HG03354 (cell line): ENCODE measurements around the gene NINJ2.

Source experiments
- ATAC-seq: cut with Tn5 transposase; IDR thresholded peaks from one replicate; pipeline ENCODE4 v1.9.1; 2021; ENCODE audit warnings: mild to moderate bottlenecking; ENCODE audit not compliant: unreplicated experiment, poor library complexity, severe bottlenecking

Gene NINJ2

GRCh38 chr12:575129-575502 lies 88.1 kb downstream of the NINJ2 start:
- ATAC-seq = no peak

- ATAC-seq = no peak
Measured at GRCh38 chr12:574475-575128, 88.6 kb downstream of the NINJ2 start.

GRCh38 chr12:573232-573631 lies 90.0 kb downstream of the NINJ2 start:
- no peak for ATAC-seq

- ATAC-seq = no peak
Measured at GRCh38 chr12:572532-572899, 90.7 kb downstream of the NINJ2 start.

- no peak for ATAC-seq
Measured at GRCh38 chr12:571795-572531, 91.3 kb downstream of the NINJ2 start.

- ATAC-seq = no peak
Measured at GRCh38 chr12:570921-571794, 92.1 kb downstream of the NINJ2 start.

- no peak for ATAC-seq
Measured at GRCh38 chr12:570435-570920, 92.8 kb downstream of the NINJ2 start.

GRCh38 chr12:569803-570434 lies 93.3 kb downstream of the NINJ2 start:
- ATAC-seq = peak; percentile 83

GRCh38 chr12:569091-569676 lies 94.1 kb downstream of the NINJ2 start:
- no peak for ATAC-seq

- no peak for ATAC-seq
Measured at GRCh38 chr12:568486-568885, 94.8 kb downstream of the NINJ2 start.

GRCh38 chr12:565589-566105 lies 97.6 kb downstream of the NINJ2 start:
- no peak for ATAC-seq

GRCh38 chr12:565161-565560 lies 98.1 kb downstream of the NINJ2 start:
- ATAC-seq = no peak

GRCh38 chr12:563787-564298 lies 99.4 kb downstream of the NINJ2 start:
- ATAC-seq = no peak

GRCh38 chr12:563250-563781 lies 99.9 kb downstream of the NINJ2 start:
- ATAC-seq = no peak

- ATAC-seq = no peak
Measured at GRCh38 chr12:562634-563033, 100.6 kb downstream of the NINJ2 start.

- ATAC-seq = no peak
Measured at GRCh38 chr12:561908-562593, 101.2 kb downstream of the NINJ2 start.

- ATAC-seq = no peak
Measured at GRCh38 chr12:561391-561705, 101.9 kb downstream of the NINJ2 start.

- ATAC-seq = no peak
Measured at GRCh38 chr12:560691-561390, 102.4 kb downstream of the NINJ2 start.
